ENCODE results near the gene CRYL1.

DNA sequence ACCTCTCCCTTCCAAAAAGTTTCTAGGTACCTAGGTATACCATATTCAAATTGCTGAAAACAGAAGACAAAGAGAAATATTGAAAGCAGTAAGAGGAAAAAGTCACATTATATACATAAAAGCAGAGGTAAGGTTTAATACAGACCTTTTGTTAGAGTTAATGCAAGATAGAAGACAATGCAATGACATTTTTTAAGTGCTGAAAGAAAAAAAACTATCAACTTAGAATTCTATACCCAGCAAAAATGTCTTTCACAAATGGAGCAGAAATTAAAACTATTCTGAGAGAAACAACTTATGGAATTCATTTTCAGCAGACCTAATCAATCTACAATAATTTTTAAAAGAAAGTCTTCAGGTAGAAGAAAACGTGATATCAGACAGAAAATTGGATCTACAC, 77.2 kb downstream of the CRYL1 start:
- TF ChIP-seq SIN3A (IDR thresholded peaks at IDR 0.05; ENCODE audit: borderline replicate concordance, insufficient read depth, low read length) (no peak), TAF1 (IDR thresholded peaks at IDR 0.05; ENCODE audit: borderline replicate concordance, insufficient read depth, low read length) (no peak), POLR2AphosphoS5 (IDR thresholded peaks at IDR 0.05; ENCODE audit: low read depth, low read length) (no peak), REST (IDR thresholded peaks at IDR 0.05; ENCODE audit: insufficient read depth in 1 of 2, low read depth in 2 of 2, low read length in 2 of 2) (no peak)
